ENCODE data around the gene OR6M1. TPM values are rescaled to one million over a fixed set of nuclear protein-coding genes. Genes with fewer than 3 reads are reported as not detected.

The OR6M1 gene
- total and polyA plus RNA-seq, 2 experiments from 2014 or later, result not detected

GRCh38 chr11:123833095-123833494 lies 26.9 kb upstream of the OR6M1 start:
- Mint-ChIP-seq H3K27me3 (ENCODE audit: insufficient read depth, low read depth, poor library complexity) (no peaks in the 10 kb centered on the region), H3K36me3 (ENCODE audit: low read depth) (peaks cover 4% of the 10 kb centered on the region; the same call in 2 of the 3 replicates), H3K4me1 (peaks cover 1% of the 10 kb centered on the region; the same call in 2 of the 3 replicates), H3K9me3 (peaks cover 3% of the 10 kb centered on the region; the same call in 1 of the 3 replicates), H3K4me3 (no peak overlapping the region), H3K27ac (no peak overlapping the region)
- Histone ChIP-seq H3K79me2 (replicated peaks; ENCODE audit: insufficient read depth) (no peaks in the 10 kb centered on the region), H3K27me3 (ENCODE audit: insufficient read depth) (no peaks in the 10 kb centered on the region), H3K4me2 (no peak overlapping the region), H4K20me1 (replicated peaks; ENCODE audit: insufficient read depth) (no peaks in the 10 kb centered on the region), H3K36me3 (ENCODE audit: insufficient read depth) (no peaks in the 10 kb centered on the region), H3K4me1 (ENCODE audit: insufficient read depth) (0 out of 2 replicates have a peak, but pooled peaks cover under 1% of the 10 kb centered on the region), H3K27ac (ENCODE audit: low read depth) (no peak overlapping the region), H3K4me3 (no peak overlapping the region), H3K9me2 (ENCODE audit: insufficient read depth) (peaks cover 16% of the 10 kb centered on the region; the same call in 1 of the 2 replicates), H3F3A (replicated peaks; ENCODE audit: low read depth) (no peaks in the 10 kb centered on the region), H2AFZ (no peak overlapping the region)
- no peak for ATAC-seq
- TF ChIP-seq EZH2phosphoT487 (IDR thresholded peaks at IDR 0.05; ENCODE audit: unreplicated experiment) (no peak), ZNF331 (CRISPR knock-in tag; IDR thresholded peaks at IDR 0.05; ENCODE audit: low read depth) (no peak), STAT1 (IDR thresholded peaks at IDR 0.05; ENCODE audit: unreplicated experiment) (no peak), ZNF114 (CRISPR knock-in tag; IDR thresholded peaks at IDR 0.05) (no peak), REST (IDR thresholded peaks at IDR 0.05; ENCODE audit: unreplicated experiment) (no peak), EZH2 (IDR thresholded peaks at IDR 0.05; ENCODE audit: low read depth, unreplicated experiment) (no peak), ETS1 (IDR thresholded peaks at IDR 0.05) (no peak), CREB1 (CRISPR knock-in tag; IDR thresholded peaks at IDR 0.05; ENCODE audit: low read depth) (no peak), NANOG (IDR thresholded peaks at IDR 0.05; ENCODE audit: borderline replicate concordance) (no peak), JUNB (IDR thresholded peaks at IDR 0.05; ENCODE audit: unreplicated experiment) (no peak), ZNF462 (CRISPR knock-in tag; IDR thresholded peaks at IDR 0.05) (no peak), POLR2AphosphoS5 (IDR thresholded peaks at IDR 0.05; ENCODE audit: low read depth) (no peak), CTCF (conservative IDR thresholded peaks at IDR 0.05; ENCODE audit: low read depth in 2 of 2) (no peak)
- no peak for DNase-seq (ENCODE audit: low spot score)
